NCI-H460 (cell line): ENCODE results near the gene POMC. TPM values are rescaled to one million over a fixed set of nuclear protein-coding genes. Genes with fewer than 3 reads are reported as not detected.
"Not testable (repeated sequence)": the region's sequence is repeated elsewhere in the genome, so short reads cannot be mapped to it uniquely, and the experiment has no call there.

Experiments
- DNase-seq: peaks from one replicate; pipeline ENCODE4 v3.0.0-alpha.2; 2016; ENCODE audit warnings: low read depth; ENCODE audit errors: extremely low read depth
- polyA plus RNA-seq: library from polyadenylated mRNA; depleted of rRNA; stranded (reverse); fragments of >200 nt; gene quantifications from 2 replicates; pipeline ENCODE4 v1.2.3, GENCODE V29; 2014; cell fraction: nucleus; rRNA removed
- total RNA-seq: library from RNA; depleted of rRNA; stranded (reverse); fragments of >200 nt; shearing (Covaris generic); gene quantifications from 2 replicates; pipeline ENCODE4 v1.2.3, GENCODE V29; 2014; rRNA removed

Gene POMC
- not detected in 2 replicates for total RNA-seq
- polyA plus RNA-seq = not detected in 2 replicates

DNA sequence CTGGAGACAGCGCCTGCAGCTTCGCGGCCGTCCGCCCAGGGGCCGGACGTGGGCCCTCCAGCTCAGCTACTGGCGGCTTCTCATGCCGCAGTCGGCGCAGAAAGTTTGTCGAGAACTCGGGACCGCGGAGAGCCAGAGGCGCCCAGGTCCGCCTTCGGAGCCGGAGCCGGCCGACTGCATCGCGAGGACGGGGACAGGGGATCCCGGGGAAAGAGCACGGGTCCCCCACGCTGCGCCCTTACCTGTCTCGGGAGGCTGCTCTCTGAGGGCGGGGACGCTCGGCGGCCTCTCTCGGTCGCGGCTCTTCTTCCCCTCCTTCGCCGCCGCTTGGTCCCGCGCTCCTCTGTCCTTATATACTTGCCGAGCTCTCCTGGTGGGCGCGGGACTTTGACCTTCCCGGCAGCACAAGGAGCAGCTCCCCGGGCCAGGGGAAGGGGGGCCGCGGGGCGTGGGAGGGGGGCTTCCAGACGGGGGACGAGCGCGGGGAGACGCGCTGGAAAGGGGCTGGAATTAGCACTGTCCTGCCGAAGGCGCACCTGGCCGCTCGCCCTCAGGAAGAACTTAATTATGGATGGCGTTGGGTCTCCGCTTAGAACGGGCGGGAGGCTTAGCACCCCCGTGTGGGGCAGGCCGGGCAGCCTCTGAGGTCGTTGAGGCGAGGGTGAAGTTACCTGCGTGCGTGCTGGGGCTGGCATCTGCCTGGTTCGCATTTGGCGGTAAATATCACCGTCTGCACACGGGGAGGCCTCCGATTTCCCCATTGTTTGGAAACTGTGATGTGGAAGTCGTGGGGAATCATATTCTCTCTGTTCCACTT is at the start of gene POMC:
TSS of gene POMC (minus strand) at position 325 of the 817 bp plus-strand sequence. CDS start 3,808 bp downstream, outside the sequence.
- DNase-seq = no peak

DNA sequence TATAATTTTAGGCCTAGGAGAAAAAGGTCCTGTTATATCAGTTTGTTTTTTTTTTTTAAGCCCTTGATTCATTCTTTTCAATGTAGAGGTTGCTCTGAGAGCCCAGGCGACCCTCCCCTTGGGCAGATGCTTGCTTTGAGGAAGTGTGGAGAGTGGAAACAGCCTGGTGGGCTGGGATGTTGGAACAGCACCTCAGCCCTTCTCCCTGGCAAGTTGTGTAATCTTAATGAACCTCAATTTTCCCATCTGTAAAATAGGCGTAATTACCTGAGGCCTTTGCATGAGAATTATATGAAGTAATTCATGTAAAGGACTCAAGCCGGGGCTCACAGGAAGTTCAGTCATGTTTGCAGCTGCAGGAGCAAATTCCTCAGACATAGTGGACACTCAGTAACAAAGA is 49.7 kb upstream of the POMC start:
- DNase-seq = no peak

DNA sequence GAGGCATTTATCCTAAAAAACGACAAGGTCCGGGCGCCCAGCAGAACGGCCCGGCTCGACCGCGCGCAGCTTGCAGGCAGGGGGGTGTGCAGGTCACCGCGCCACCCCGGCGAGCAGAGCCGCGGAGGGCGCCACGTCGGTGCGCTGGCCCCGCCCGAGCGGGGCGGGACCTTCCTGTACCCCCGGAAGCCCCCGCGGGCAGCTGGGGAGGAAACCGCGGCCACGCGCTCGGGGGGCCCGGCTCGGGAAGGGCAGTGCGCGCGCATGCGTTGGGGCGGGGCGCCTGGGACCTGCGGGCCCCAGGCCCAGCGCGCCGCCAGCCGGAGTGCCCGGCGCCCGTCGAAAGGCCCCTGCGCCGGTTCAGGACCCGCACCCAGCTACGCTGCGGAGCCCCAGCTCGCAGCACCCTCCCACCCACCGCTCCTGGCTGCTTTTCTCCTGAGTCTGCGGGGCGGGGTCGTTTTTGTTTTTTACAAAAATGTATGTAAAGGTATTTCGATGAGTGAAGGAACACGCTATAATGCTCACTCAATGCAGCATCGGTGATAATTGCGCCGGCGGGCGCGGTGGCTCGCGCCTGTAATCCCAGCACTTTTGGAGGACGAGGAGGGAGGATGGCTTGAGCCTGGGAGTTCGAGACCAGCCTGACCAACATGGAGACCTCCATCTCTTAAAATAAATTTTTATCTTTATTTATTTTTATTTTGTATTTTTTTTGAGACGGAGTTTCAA is 47.7 kb upstream of the POMC start:
- DNase-seq = no peak

DNA sequence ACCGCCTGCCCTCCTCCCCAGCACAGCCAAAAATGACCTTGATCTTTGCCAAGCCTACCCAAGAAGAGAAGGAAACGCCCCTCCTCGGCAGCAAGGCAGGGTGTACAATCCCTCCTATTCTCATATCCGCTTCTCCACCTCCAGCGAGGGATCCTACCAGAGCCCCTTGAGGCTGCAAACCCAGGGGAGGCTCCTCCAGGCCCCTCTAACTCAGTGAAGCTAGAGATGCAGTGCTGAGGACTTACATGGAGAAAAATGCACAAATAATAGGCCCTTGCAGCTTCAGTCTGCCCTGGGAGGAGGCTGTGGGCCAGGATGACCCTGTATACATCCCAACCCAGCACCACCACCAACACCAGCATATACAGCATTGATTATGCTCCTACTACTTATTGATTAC is 46.9 kb upstream of the POMC start:
- DNase-seq = no peak

DNA sequence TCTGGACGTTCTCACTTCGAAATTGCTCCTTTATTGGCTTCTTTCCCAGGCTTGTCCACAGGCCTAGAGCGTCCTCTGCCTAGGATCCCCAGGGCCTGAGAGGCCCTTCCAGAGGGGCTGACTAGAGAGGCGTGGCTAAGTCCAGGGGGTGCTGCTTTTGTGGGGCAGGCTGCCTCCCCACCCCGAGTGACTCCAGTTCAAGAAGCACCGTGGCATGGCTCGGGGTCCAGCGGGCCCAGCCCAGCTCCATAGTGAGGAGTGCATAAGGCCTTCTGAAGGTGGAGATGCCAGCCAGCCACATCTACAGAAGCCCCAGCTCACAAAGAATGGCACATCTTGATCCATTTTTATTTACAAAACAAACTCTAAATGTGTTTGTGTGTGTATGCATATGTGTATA is 44.8 kb upstream of the POMC start:
- DNase-seq = no peak

DNA sequence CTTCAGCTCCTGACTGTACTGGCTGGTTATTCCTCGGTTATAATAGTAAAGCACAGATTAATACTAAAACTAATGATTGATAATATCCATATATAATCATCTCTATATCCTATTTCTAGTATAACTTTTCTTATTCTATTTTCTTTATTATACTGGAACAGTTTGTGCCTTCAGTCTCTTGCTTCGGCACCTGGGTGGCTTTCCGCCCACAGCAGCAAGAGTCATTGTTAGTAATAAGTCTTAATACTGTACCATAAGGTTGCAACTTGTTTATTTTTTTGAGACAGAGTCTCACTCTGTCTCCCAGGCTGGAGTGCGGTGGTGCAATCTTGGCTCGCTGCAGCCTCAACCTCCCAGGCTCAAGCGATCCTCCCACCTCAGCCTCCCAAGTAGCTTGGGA is 42.5 kb upstream of the POMC start:
- not testable (repeated sequence) for DNase-seq

DNA sequence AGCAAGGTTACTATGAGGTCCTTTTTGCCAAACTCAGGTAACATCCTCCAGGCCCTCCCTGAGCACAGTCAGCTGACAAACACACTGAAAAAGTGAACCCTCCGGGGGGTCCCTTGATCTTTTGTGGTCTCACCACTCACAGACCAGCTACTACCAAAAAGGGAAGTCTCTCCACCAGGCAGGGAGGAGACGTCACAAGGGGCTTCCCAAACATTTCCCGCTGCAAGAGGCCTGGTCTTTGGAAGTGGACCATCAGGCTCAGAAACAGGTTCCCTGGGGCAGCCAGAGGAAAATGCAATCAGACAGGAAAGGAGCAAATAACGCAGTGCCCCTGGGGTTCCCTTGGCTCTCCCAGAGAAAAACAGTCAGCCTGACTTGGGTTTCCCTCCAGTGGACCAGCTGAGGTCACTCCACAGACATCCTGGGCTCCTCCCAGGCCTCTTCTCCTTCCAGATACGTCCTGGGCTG is 38.7 kb upstream of the POMC start:
- no peak for DNase-seq

DNA sequence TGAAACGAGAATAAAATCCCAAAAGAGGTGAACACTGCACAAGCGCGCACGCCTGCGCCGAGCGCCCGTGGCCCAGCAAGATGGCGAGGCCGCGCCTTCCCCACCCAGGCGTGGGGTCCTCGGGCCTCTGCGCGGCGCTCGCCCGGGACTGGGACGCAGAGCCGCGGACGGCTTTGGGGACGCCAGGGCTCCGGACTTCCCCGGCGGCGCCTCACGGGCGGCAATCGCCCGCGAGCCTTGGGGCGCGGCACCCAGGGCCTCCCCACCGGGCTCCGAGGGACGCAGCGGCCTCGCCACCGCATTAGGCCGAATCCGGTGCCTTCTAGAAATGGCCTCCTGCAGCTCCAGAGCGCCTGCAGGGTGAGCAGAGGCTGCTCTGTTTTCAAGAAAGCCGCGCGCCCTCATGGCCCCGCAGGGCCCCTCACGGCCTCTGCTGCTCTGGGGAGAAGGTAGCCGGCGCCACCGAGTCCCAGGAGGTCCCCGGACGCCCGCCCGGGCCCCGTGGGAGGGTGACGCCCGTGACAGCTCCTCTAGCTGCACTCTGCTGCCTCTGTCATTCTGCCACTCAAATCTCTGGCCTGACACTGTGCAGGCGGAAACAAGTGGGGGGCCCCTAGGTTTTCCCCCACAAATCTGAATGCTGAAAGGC is 35.9 kb upstream of the POMC start:
- DNase-seq = no peak

DNA sequence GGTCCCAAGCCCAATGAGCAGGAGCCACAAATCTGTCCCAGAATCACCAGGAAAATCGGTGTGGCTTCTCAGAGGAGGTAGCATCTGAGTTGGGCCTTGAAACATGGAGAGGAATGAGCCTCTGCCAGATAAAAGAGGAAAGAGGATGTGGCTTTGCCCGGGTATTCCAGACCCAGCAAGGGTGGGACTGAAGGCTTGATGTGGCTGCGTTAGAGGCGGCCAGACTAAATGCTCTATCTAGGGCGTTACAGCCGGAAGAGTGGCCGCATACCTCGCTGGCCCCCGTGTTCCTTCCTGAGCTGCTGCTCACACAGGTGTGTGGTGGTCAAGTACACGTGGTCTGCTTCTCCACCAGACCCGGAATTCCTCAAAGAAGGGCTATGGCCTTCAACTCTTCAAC is 33.9 kb upstream of the POMC start:
- DNase-seq = no peak

DNA sequence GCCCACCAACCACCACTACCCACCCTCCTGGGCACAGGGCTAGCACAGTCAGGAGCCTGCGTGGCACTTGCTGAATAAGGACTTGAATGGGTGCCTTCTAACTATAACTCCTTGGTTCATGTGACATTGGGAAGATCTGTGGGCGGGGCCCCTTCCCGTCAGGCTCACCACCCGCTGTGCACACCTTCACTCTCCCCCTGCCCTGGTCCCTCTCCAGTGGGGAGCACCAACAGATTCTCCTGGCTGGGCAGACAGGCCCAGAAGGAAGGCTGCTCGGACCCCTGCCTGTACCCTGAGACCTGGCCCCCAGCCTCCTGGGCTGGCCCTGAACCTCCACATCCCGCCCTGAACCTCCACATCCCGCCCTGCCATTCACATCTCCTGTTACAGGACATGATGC is 33.4 kb upstream of the POMC start:
- no peak for DNase-seq

DNA sequence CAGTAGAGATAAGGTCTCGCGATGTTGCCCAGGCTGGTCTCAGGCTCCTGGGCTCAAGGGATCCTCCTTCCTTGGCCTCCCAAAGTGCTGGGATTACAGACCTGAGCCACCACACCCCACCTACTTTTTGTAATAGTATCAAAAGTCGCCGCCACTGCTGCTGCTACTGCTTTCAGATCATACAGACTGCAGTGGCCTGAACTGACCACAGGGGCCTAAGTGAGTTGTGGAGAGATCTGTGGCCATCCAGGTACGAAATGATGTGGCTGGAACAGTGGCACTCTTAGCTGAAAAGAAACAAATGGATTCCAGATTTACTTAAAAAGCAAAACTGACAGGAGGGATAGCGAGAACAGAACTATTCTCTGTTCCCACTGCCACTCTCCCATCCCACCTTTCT is 32.9 kb upstream of the POMC start:
- DNase-seq = no peak

DNA sequence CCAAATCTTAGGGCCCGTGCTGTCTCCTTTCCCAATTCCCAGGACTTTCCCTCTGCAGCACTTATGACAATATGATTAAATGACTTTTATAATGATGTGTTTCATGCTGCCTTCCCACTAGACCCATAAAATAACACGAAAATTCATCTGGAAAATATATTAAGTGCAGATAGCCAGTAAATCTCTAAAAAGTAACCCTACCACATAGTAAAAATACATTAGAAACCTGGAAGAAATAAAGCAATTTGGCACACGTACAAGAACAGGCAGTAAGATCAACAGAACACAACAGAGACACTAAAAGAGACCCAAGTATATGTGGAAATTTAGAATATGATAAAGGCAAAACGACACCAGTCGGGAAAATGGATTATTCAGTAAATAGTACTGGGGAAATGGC is 30.2 kb upstream of the POMC start:
- DNase-seq = no peak

DNA sequence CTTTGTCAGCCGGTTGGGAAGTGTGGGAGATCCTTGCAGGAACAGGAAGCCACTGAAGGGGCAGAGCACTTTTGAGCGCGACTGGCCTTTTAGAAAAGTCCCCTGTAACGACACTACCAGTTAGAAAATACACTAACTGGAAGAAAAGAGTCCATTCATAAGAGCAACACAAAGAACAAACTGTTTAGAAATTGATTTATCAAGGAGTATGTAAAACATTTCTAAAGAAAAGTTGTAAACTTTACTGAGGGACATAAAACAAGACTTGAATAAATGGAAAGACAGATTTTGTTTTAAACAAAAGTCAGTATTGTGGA is 29.8 kb upstream of the POMC start:
- DNase-seq = no peak

DNA sequence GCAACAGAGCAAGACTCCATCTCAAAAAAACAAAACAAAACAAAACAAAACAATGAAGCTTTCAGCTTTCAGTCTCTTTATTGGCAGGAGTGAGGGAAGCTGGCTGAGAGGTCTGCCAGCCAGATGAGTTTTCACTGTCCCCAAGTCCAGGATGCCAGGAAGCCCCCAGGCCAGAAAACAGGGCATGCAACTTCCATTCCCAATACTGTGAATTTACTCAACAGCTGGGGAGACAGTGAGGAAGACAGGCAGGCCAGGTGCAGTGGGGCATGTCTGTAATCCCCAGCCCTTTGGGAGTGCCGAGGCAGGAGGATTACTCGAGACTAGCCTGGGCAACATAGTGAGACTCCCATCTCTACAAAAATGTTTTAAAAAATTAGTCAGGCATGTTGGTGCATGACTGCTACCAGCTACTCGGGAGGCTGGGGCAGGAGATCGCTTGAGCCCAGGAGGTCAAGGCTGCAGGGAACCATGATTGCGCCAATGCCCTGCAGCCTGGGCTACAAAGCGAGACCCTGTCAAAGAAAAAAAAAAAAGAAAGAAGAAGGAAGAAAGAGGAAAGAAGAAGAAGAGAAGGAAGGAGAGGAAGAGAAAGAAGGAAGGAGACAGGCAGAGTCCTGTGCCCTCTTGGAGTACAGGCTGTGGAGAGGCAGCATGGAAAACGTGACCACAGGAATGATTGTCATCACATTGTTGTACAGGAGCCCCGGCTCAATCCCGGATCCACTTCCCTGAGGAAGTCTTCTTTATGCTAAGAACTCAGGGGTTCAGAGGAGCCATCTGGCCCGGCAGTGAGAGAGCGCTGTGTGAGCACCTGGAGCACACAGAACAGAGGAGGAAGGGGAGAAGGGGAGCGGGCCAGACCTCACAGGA is 29.2 kb upstream of the POMC start:
- no peak for DNase-seq

DNA sequence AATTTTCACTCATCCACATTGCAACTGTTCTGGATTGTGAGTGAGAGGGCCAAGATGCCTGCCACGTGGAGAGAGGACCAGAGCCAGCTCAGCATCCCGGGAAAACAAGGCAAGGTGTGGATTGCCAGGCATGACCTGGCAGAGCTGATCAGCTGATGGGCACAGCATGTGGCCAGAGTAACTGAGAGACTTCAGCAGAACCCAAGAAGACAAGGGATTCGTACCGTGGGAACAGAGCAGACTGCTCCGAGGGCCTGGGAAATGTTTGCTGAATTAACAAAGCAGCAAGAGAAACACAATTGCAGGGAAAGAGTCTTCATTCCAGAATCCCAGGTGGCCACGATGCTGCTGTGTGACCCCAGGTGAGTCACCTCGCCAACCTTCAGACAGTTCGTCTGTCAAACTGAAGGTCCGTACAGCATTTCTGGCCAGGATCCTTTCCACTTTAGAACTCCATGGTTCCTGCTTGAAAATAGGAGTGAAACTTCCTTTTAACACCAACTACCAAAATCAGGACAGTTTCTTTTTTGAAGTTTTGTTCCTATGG is 26.3 kb upstream of the POMC start:
- DNase-seq = no peak

DNA sequence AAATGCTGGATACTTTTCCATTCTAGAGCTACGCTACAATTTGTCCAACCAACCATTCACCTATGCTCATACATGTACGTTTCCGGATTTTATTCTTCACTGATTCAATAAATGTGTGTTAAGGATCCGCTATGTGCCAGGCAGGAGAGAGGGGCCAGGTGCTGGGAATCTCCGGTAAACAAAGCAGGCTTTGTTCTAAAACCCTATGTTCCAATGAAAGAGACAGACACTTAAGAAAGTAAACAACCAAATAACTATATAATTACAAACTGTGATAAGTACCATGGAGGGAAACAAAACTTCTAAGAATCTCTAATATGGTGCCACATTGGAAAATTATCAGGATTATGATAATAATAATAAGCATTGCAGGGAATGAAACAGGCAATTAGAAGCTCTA is 22.2 kb upstream of the POMC start:
- DNase-seq = no peak

DNA sequence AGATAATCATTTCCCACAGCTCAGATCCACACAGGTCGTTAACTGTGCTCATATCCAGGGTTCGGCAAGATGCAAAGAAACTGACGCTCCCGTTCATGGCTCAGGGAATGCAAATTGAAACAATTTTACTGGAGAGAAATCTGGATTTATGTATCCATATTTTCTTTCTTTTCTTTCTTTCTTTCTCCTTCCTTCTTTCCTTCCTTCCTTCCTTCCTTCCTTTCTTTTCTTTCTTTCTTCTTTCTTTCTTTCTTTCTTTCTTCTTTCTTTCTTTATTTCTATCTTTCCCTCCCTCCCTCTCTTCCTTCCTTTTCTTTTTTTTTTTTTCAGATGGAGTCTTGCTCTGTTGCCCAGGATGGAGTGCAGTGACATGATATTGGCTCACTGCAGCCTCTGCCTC is 20.0 kb upstream of the POMC start:
- no peak for DNase-seq

DNA sequence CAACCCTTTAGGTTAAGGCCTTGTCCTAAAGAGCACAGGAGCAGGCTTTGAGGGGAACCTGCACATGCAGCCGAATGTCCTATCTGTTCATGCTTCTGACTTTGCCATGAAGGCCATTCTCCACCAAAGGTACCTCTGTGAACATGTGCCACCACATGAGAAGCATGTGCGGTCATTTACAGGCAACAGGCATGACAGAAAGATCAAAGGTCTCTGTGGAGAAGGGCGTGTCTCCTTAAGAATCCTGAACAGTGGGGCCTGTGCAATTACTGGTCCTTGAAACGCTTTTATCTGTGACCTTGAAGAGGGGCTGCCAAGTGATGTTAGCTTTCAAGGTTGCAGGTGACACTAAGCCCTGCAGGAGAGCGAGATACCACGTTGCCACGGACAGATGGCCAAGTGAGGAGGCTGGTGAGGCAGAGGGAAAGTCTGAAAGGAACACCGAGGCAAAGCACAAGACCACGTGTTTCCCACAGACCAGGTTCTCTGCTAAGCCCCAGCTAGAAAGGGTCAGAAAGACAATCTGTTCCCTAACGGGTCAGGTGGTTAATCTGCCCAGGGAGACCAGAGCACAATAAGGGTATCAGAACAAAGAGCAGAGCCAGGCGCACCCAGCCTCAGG is 19.5 kb upstream of the POMC start:
- no peak for DNase-seq

DNA sequence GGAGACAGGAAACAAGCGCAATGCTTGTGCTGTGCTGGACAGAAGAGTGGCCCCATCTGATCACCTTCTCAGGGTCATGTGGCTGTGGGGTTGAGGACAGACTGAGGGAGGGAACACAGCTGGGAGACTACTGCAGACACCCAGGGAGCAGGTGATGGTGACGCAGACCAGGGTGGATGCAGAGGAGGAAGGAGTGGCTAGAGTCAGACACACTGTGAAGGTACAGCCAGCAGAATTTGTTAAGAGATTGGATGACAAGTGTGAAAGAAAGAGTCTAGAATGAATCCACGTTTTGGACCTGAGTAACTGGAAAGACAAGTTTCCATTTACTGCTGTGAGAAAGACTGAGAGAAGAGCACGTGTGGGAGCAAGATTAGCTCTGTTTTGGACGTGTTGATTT is 15.9 kb upstream of the POMC start:
- no peak for DNase-seq

DNA sequence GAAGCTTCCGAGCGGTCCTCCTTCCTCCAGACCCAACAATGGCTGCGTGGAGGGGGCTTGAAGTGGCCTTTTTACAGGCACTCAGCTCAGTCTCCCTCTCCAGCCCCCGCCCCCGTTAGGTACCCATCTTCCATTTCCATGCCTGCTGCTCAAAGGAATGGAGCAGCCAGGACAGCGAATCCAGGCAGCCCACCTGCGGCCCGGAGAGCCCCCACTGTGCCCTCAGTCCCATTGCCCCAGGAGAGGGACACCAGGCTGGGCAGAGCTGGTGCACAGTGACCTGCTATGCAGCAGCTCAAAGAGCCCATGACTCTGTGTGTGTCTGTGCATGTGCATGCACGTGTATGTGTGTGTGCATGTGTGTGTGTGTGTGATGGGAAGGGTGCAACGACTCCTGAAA is 10.6 kb upstream of the POMC start:
- DNase-seq = no peak
